ENCODE measurements around the gene TMEM131L. TPM values are rescaled to one million over a fixed set of nuclear protein-coding genes. Genes with fewer than 3 reads are reported as not detected.

TMEM131L gene
- total RNA-seq, 4 donors from 2014 or later, result 17.7 to 43.9 (median 24.8) TPM

DNA sequence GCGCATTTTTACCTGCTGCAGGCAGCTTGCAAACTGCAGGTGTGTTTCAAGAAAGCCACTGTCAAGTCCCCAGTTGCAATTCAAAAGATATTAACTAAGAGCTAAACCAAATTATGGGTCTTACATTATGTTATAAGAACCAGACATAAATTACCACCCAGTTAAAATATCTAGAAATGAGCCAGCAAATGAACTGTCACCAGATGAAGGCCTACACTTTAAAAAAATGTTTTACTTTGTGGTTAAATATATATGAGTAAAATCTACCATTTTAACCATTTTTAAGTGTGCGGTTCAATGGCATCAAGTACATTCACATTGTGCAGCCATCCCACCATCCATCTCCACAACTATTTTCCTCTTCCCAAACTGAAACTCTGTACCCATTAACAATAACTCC lies 32.0 kb upstream of the TMEM131L start:
- no peak for TF ChIP-seq CTCF (IDR thresholded peaks at IDR 0.05)
- no peak for ATAC-seq (ENCODE audit: low FRiP score)
- DNase-seq (ENCODE audit: low spot score), result no peak

GRCh38 chr4:153438916-153439756 lies 27.0 kb upstream of the TMEM131L start:
- DNase-seq (ENCODE audit: low spot score), result no peak
- TF ChIP-seq CTCF (IDR thresholded peaks at IDR 0.05), result no peak
- no peak for ATAC-seq (ENCODE audit: low FRiP score)

- DNase-seq (ENCODE audit: low spot score) (no peak), ATAC-seq (ENCODE audit: low FRiP score) (no peak)
- no peak for TF ChIP-seq CTCF (IDR thresholded peaks at IDR 0.05)
These were observed 26.3 kb upstream of the TMEM131L start for GRCh38 chr4:153439831-153440230.

GRCh38 chr4:153440475-153440874 lies 25.7 kb upstream of the TMEM131L start:
- no peak for DNase-seq (ENCODE audit: low spot score)
- TF ChIP-seq CTCF (IDR thresholded peaks at IDR 0.05), result no peak

GRCh38 chr4:153447175-153447905 lies 18.8 kb upstream of the TMEM131L start:
- TF ChIP-seq CTCF (IDR thresholded peaks at IDR 0.05), result no peak
- DNase-seq (ENCODE audit: low spot score), result no peak
- peak; percentile 57 for ATAC-seq (ENCODE audit: low FRiP score)

More at GRCh38 chr4:153440475-153440874, 25.7 kb upstream of the TMEM131L start:
- no peak for ATAC-seq (ENCODE audit: low FRiP score)

DNA sequence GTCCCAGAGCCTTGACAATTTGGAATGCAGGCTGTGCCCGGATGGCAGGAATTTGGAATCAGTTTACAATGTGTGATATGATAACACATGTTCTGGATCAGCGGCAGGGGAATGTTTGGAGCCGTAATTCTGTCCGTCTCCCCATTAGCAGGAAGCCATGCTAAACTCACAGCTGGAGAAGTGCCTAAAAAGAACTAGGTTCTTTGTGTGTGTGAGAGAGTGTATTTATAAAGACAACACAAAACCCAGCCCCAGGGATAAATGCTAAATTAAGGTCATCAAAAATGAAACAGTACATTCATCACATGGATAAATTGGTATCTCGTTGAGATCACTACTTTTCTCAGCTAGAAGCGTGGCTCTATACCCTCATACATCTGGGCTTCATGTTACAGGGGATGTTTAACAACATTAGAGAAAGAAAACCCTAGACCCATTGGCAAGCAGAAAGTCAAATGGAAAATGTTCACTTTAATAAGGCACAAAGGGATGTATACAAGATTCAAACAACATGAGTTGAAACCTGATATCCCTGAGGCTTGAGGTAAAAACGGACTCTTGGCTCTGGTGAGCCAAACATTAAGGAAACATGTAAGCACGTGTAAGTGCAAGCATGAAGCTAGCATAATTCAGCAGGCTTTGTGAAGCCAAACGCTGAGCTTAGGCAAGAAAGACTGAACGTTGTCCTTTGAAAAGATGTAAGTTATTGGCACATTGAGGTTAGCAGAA lies 18.0 kb upstream of the TMEM131L start:
- ATAC-seq (ENCODE audit: low FRiP score) (no peak), DNase-seq (ENCODE audit: low spot score) (no peak)
- no peak for TF ChIP-seq CTCF (IDR thresholded peaks at IDR 0.05)
